Hepatocyte (in vitro differentiated cells): ENCODE measurements around the gene EPHB2. TPM values are rescaled to one million over a fixed set of nuclear protein-coding genes. Genes with fewer than 3 reads are reported as not detected.

Experiments used
- DNase-seq: peaks from one replicate; pipeline ENCODE4 v3.0.0-alpha.2; 2016; ENCODE audit warnings: low spot score
- H2AFZ ChIP-seq: fragments of 200-600 bp; sonication (generic); 2 replicates; pipeline ENCODE4 v1.6.0; 2016; ENCODE audit warnings: antibody characterized with exemption, mild to moderate bottlenecking
- H3K27ac ChIP-seq: fragments of 200-600 bp; sonication (generic); 2 replicates; pipeline ENCODE4 v1.5.1; 2016; ENCODE audit warnings: mild to moderate bottlenecking
- H3K27me3 ChIP-seq: fragments of 200-600 bp; sonication (generic); 2 replicates; pipeline ENCODE4 v1.6.1; 2016
- H3K36me3 ChIP-seq: fragments of 200-600 bp; sonication (generic); replicated peaks from 2 replicates; pipeline ENCODE4 v1.5.1; 2016; ENCODE audit warnings: low read depth; ENCODE audit not compliant: insufficient read depth
- H3K4me1 ChIP-seq: fragments of 200-600 bp; sonication (generic); 2 replicates; pipeline ENCODE4 v1.5.1; 2016; ENCODE audit warnings: mild to moderate bottlenecking, moderate library complexity; ENCODE audit not compliant: insufficient read depth
- H3K4me2 ChIP-seq: fragments of 200-600 bp; sonication (generic); 2 replicates; pipeline ENCODE4 v1.6.0; 2016
- H3K4me3 ChIP-seq: fragments of 200-600 bp; sonication (generic); 2 replicates; pipeline ENCODE4 v1.5.1; 2016; ENCODE audit warnings: mild to moderate bottlenecking
- H3K79me2 ChIP-seq: fragments of 200-600 bp; sonication (generic); 2 replicates; pipeline ENCODE4 v1.6.0; 2017; ENCODE audit warnings: mild to moderate bottlenecking
- H3K9me2 ChIP-seq: fragments of 200-600 bp; sonication (generic); replicated peaks from 2 replicates; pipeline ENCODE4 v1.6.0; 2017; ENCODE audit warnings: mild to moderate bottlenecking; ENCODE audit not compliant: insufficient read depth
- H3K9me3 ChIP-seq: fragments of 200-600 bp; sonication (generic); 2 replicates; pipeline ENCODE4 v1.5.1; 2016; ENCODE audit warnings: low read depth, mild to moderate bottlenecking
- H4K20me1 ChIP-seq: fragments of 200-600 bp; sonication (generic); 2 replicates; pipeline ENCODE4 v1.6.0; 2016; ENCODE audit warnings: mild to moderate bottlenecking; ENCODE audit not compliant: insufficient read depth, poor library complexity, severe bottlenecking
- CTCF ChIP-seq: fragments of 200-600 bp; sonication (generic); IDR thresholded peaks from 2 replicates; pipeline ENCODE4 v1.5.1; 2016; ENCODE audit warnings: antibody characterized with exemption, mild to moderate bottlenecking; ENCODE audit not compliant: poor library complexity
- EZH2 ChIP-seq: fragments of 200-600 bp; sonication (generic); IDR thresholded peaks from 2 replicates; pipeline ENCODE4 v1.6.1; 2016; ENCODE audit warnings: antibody characterized with exemption, mild to moderate bottlenecking, borderline replicate concordance
- EZH2phosphoT487 ChIP-seq: fragments of 200-600 bp; sonication (generic); IDR thresholded peaks from one replicate; pipeline ENCODE4 v1.6.1; 2018; ENCODE audit warnings: antibody characterized with exemption, mild to moderate bottlenecking, low read depth, moderate library complexity; ENCODE audit not compliant: unreplicated experiment, severe bottlenecking
- WGBS: methylation state at CpG from one replicate; pipeline ENCODE4 v1.1.6; 2016; ENCODE audit warnings: low lambda C conversion rate; ENCODE audit errors: missing lambda C conversion rate; 5-methylcytosine and 5-hydroxymethylcytosine counted together
- polyA plus RNA-seq: library from polyadenylated mRNA; unstranded; fragments of >200 nt; fragmentation: Nextera tagmentation; extraction: Ambion mirVana; gene quantifications from 2 replicates; pipeline ENCODE4 v1.2.1, GENCODE V29; 2016
- total RNA-seq: library from RNA; depleted of rRNA; stranded (reverse); fragments of >200 nt; gene quantifications from 2 replicates; pipeline ENCODE4 v1.2.3, GENCODE V29; 2014

Gene EPHB2
- total and polyA plus RNA-seq, 2 experiments from 2014 or later: 17.2 to 18.3 TPM

GRCh38 chr1:22959545-22960360 lies 249.1 kb downstream of the EPHB2 start:
- Histone ChIP-seq H3K9me2 (no peaks in the 10 kb centered on the region), H3K27ac (no peak overlapping the region), H3K9me3 (no peaks in the 10 kb centered on the region), H3K79me2 (no peaks in the 10 kb centered on the region), H3K4me2 (no peak overlapping the region), H3K27me3 (no peaks in the 10 kb centered on the region), H3K4me3 (no peak overlapping the region), H3K4me1 (no peaks in the 10 kb centered on the region), H4K20me1 (no peaks in the 10 kb centered on the region), H3K36me3 (no peaks in the 10 kb centered on the region), H2AFZ (no peak overlapping the region)
- 79% methylated on average over 7 of the region's 7 CpGs for WGBS
- TF ChIP-seq EZH2phosphoT487 (no peak), CTCF (no peak), EZH2 (no peak)
- no peak for DNase-seq

GRCh38 chr1:22962558-22962957 lies 251.9 kb downstream of the EPHB2 start:
- Histone ChIP-seq H3K27me3 (no peaks in the 10 kb centered on the region), H3K4me2 (no peak overlapping the region), H3K9me3 (no peaks in the 10 kb centered on the region), H3K79me2 (no peaks in the 10 kb centered on the region), H3K9me2 (no peaks in the 10 kb centered on the region), H4K20me1 (no peaks in the 10 kb centered on the region), H3K4me3 (no peak overlapping the region), H2AFZ (no peak overlapping the region), H3K36me3 (no peaks in the 10 kb centered on the region), H3K27ac (no peak overlapping the region), H3K4me1 (no peaks in the 10 kb centered on the region)
- WGBS: 63% methylated on average over 3 of the region's 3 CpGs
- DNase-seq: no peak
- TF ChIP-seq CTCF (no peak), EZH2 (no peak), EZH2phosphoT487 (no peak)

- Histone ChIP-seq H3K9me2 (no peaks in the 10 kb centered on the region), H3K27ac (no peak overlapping the region), H3K36me3 (no peaks in the 10 kb centered on the region), H3K4me3 (no peak overlapping the region), H3K27me3 (no peaks in the 10 kb centered on the region), H3K4me1 (no peaks in the 10 kb centered on the region), H2AFZ (no peak overlapping the region), H3K9me3 (no peaks in the 10 kb centered on the region), H4K20me1 (no peaks in the 10 kb centered on the region), H3K4me2 (no peak overlapping the region), H3K79me2 (no peaks in the 10 kb centered on the region)
- no peak for DNase-seq
- no peak for TF ChIP-seq EZH2
- 87% methylated on average over 10 of the region's 10 CpGs for WGBS
These were observed 252.5 kb downstream of the EPHB2 start for GRCh38 chr1:22963044-22963677.

GRCh38 chr1:22966309-22966708 lies 255.7 kb downstream of the EPHB2 start:
- TF ChIP-seq CTCF: no peak
- no peak for TF ChIP-seq EZH2
- Histone ChIP-seq H3K79me2 (no peaks in the 10 kb centered on the region), H3K27ac (no peak overlapping the region), H4K20me1 (no peaks in the 10 kb centered on the region), H3K4me3 (no peak overlapping the region), H3K4me1 (no peaks in the 10 kb centered on the region), H2AFZ (no peak overlapping the region), H3K36me3 (no peaks in the 10 kb centered on the region), H3K4me2 (no peak overlapping the region), H3K27me3 (no peaks in the 10 kb centered on the region), H3K9me3 (no peaks in the 10 kb centered on the region), H3K9me2 (no peaks in the 10 kb centered on the region)
- no peak for DNase-seq
- 92% methylated on average over 5 of the region's 5 CpGs for WGBS
